ENCODE measurements around the gene RBM8A.

RBM8A gene

DNA sequence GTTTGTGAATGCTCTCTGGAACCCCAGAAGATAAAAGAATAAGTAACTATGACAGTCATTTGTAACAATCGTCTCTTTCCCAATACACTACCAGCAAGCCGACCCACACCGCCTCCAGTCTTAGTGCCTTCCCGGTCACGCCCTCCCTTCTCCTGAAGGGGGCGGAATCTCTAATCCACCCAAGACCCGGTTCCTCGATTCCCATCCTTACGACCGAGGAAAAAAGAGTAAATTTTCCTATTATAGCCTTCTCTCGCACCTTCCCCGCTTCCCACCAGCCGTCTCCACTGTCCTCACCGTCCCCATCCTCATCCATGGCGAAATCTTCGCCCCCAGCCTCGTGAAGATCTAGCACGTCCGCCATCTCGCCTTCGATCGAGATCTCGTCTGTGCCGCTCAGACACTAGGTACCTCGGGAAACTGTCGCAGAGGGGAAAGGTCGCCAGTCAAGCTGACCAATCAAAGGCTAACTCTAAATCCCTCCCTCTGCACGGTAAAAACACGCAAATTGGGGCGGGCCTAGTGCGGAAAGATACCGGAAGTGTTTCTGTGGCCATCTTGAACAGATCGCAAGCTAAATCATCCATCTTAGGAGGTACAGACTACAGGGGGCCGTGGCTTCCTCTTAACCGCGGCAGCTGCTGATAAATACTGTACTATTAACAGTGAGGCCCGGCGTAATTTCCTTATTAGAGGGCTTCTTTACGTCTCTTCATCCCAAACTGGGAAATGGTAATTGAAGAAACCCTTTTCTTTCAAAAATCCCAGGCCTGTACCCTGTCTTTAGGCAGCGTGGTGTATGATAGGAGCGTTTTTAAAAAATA, at the start of gene RBM8A:
Gene RBM8A, minus strand, starts transcription at position 422 of the 824 bp plus-strand sequence. Its CDS starts 58 bp downstream, at position 364.
- peak within 1 kb of the TSS; percentile 99 for H3K4me3 ChIP-seq (ENCODE audit: low read length)
- no peak for TF ChIP-seq ZNF274 (IDR thresholded peaks at IDR 0.05; ENCODE audit: low read depth, low read length)

DNA sequence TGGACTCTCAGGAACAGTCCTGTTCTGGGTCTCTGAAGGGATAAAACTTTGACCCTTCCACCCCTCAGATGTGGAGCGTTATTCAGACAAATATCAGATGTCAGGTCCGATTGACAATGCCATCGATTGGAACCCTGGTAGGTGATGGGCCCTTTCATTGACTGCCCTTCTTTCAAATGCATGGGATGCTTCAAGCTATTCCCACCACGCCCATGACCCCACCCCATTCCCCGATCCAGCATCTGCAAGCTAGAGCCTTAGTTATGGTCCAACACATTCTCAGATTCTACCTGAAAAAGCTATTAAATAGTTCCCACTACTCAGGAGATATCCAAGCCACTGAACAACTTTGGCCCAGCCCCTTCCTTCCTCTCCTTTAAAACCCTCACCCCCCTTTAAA, 49.7 kb upstream of the RBM8A start:
- no peak overlapping the region for H3K4me3 ChIP-seq (ENCODE audit: low read length)
- no peak for TF ChIP-seq ZNF274 (IDR thresholded peaks at IDR 0.05; ENCODE audit: low read depth, low read length)

DNA sequence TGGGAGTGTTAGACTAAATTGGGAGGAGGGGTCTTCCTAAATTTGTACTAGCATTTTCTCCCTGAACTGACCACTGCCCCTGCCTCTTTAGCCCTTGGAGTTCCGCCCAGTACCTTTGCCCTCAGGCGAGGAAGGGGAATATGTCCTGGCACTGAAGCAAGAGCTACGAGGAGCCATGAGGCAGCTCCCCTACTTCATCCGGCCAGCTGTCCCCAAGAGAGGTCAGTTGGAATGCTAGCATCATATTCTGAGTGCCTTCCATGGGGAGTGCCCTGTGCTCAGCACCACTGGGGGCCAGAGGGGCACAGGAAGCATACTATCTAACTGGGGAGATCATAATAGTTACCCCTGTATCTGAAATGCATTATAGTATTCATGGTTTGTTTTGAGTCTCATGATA, 47.9 kb upstream of the RBM8A start:
- H3K4me3 ChIP-seq (ENCODE audit: low read length) = no peak overlapping the region
- no peak for TF ChIP-seq ZNF274 (IDR thresholded peaks at IDR 0.05; ENCODE audit: low read depth, low read length)

DNA sequence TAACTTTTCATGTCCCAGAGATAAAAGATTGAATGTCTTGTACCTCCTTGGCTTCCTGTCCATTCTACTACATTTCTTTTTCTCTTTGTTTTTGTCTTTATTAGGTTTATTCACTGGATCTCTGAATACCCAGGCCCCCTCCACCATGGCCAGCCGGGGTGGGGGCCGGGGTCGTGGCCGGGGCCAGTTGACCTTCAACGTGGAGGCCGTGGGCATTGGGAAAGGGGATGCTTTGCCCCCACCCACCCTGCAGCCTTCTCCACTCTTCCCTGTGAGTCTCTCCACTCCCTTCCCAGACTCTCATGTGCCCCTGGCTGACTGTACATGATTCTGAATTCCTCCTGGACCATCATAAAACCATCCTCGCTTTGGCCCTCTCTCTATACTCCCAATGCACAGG, 47.4 kb upstream of the RBM8A start:
- TF ChIP-seq ZNF274 (IDR thresholded peaks at IDR 0.05; ENCODE audit: low read depth, low read length) = no peak
- H3K4me3 ChIP-seq (ENCODE audit: low read length) = no peak overlapping the region

DNA sequence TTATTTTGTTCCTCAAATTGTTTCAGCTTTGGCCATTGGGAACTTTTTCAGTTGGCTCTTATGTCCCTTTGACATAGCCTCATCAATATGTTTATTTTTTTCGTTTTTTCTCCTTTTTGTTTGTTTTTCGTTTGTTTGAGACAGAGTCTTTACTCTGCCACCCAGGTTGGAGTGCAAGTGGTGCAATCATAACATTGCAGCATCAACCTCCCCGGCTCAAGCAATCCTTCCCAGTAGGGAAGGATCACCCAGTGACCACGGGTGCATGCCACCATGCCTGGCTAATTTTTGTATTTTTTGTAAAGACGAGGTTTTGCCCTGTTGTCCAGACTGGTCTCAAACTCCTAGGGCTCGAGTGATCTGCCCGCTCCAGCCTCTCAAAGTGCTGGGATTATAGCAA, 45.3 kb upstream of the RBM8A start:
- no peak overlapping the region for H3K4me3 ChIP-seq (ENCODE audit: low read length)
- TF ChIP-seq ZNF274 (IDR thresholded peaks at IDR 0.05; ENCODE audit: low read depth, low read length) = no peak

DNA sequence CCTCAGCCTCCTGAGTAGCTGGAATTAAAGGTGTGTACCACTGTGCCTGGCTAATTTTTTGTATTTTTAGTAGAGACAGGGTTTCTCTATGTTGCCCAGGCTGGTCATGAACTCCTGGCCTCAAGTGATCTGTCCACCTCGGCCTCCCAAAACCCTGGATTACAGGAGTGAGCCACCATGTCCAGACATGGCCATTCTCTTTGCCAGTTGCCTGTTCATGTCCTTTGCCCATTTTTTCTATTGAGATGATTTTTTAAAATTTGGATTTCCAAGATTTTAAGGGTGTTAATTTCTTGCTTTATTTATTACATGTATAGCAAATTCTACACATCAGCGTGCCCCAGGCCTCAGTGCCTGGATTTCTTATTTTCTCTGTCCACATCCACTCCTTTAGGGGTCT, 40.0 kb upstream of the RBM8A start:
- H3K4me3 ChIP-seq (ENCODE audit: low read length) = no peak overlapping the region
- no peak for TF ChIP-seq ZNF274 (IDR thresholded peaks at IDR 0.05; ENCODE audit: low read depth, low read length)

DNA sequence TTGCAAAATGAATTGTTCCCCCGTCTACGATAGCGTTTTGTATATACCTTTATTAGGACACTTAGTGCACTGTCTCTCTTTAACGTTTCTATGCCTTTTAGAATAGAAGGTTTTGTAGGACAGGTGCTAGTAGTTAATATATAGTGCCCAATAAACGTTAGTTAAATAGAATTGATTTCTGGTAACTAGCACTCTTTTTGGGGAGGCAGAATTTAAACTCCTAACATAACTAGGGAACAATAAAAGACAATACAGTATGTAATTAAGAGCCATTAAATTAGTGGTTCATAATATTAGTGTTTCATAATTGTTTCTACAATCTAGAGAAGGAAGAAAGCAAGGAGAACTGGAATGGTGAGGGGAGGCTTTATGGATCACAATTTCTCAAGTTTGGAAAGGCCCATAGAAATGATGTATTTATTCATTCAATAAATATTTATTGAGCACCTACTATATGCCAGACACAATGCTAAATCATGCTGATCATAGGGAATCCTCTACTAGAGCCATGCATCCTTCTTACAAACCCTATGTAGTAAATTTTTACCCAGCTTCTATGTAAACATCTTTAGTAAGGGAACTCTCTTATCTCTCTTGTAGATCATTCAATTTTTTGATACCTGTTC, 37.9 kb upstream of the RBM8A start:
- TF ChIP-seq ZNF274 (IDR thresholded peaks at IDR 0.05; ENCODE audit: low read depth, low read length) = no peak
- peak overlapping the region; percentile 89 for H3K4me3 ChIP-seq (ENCODE audit: low read length)

DNA sequence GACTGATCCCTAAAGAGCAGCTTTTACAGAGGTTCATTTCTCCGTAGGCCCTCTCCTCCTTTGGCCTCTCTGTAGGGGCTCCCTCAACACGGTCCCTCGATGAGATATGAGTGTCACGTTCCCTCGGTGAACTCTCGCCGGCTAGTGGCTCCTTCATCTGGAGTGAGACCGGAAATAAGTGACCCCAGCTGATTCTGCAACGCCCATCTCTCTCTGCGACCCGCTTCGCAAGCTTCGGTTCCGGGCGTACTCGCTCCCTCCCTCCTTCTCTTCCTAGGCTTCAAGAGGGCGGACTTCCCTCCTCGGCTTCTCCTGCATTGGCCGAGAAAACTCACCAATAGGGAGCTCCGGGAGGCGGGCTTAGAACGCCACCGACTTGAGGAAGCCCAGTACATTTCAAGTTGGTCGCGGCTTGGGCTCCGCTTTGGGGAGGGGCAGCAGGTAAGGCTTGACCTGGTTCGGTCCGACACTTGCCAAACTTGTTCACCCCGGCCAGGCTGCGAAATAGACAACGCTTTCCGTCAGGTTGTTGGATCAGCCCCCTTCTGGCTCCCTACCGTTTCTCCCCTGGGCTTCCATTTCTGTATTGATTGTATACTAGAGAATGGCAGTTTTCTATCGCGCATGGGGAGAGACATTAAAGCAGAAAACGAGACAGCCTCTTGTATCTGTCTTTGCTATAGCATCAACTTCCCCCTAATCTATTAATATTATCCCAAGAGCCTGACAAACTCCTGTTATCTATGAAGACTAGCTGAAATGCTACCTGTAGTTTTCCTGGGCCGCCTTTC, 37.2 kb upstream of the RBM8A start, which contains the start of the genes ANKRD34A and POLR3GL:
Gene ANKRD34A, minus strand, starts transcription at position 248 of the 791 bp plus-strand sequence. CDS start 2,816 bp downstream, outside the sequence.
Gene POLR3GL, plus strand, starts transcription at position 363 of the 791 bp plus-strand sequence. CDS start 10,176 bp downstream, outside the sequence.
- no peak for TF ChIP-seq ZNF274 (IDR thresholded peaks at IDR 0.05; ENCODE audit: low read depth, low read length)
- peak within 1 kb of the TSS; percentile 89 for H3K4me3 ChIP-seq (ENCODE audit: low read length)

DNA sequence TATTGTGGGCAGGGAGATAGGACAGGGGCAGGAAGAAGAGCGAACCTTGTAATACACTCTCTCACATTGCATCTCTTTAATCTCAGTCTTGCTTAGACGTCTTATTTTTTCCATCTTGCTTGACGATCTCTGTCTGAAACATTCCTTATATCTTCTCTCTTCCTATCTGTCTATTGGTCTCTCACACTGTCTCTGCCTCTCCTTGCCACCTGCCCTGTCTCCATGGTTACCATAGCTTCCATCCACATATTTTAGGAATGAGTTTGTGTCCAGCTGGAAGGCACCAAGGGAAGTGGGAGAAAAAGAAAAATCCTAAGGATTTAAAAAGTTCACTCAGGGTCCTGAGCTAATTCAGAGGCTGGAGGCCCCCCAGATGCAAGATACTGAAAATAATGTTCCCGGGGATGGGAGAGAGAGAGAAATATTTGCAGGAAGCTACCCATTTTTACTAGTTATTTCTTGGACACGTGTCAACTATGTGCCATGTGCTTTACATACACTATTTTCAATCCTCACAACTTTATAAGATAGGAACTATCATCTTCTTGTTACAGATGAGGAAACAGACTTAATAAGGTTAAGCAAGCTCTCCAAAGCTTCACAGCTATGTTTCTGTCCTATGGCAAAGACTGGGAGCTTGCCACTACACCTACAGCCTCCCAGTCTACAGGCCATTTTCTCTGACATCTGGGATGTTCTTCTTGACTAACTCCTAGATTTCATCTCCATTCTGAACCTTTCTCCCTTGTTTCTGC, 36.2 kb upstream of the RBM8A start:
- peak overlapping the region; percentile 89; the same call in 1 of the 2 replicates for H3K4me3 ChIP-seq (ENCODE audit: low read length)

DNA sequence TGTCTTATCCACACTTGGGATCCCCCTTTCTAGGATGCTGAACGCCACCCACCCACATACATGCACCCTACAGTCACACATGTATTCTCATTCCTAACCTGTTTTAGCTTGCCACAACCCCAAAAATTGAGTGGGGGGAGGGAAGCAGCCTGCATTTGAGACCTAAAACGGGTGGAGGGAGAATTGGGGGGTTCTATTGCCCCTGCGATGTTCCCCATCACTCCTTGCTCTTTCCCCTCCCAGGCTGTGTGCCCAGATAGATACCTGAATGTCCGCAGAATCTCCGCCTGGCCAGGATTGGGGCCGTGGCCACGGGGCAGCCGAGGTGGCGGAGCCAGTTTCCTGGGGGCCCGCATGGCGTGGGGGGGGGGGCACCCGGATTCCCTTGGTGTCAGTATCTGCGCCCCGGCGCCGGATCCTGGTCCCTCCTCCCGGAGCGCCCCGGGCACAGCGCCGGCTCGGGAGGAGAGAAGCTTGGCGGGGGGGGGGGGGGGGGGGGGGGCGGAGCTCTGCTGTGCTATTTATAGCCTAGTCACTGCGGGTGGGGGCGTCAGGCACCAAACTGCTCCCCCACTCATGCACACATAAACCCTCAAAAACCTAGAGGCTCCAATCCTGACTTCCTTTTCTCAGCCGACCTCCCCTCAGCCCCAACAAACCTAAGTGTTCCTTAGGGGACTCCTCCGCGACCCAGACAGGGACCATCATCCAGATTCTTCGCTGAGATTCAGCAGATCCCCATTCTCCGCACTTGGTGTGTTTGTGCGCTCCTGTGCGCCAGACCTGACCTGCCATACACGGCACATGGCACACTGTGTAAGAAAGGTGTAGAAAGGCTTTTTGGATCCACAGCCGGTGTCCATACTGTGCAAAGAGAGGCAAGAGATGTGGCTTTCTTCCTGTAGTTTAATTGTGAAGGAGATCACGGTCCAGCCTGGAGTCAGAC, 35.1 kb upstream of the RBM8A start:
- TF ChIP-seq ZNF274 (IDR thresholded peaks at IDR 0.05; ENCODE audit: low read depth, low read length) = no peak
- peak overlapping the region; percentile 65 for H3K4me3 ChIP-seq (ENCODE audit: low read length)

More for the DNA sequence above, 36.2 kb upstream of the RBM8A start:
- TF ChIP-seq ZNF274 (IDR thresholded peaks at IDR 0.05; ENCODE audit: low read depth, low read length) = no peak

DNA sequence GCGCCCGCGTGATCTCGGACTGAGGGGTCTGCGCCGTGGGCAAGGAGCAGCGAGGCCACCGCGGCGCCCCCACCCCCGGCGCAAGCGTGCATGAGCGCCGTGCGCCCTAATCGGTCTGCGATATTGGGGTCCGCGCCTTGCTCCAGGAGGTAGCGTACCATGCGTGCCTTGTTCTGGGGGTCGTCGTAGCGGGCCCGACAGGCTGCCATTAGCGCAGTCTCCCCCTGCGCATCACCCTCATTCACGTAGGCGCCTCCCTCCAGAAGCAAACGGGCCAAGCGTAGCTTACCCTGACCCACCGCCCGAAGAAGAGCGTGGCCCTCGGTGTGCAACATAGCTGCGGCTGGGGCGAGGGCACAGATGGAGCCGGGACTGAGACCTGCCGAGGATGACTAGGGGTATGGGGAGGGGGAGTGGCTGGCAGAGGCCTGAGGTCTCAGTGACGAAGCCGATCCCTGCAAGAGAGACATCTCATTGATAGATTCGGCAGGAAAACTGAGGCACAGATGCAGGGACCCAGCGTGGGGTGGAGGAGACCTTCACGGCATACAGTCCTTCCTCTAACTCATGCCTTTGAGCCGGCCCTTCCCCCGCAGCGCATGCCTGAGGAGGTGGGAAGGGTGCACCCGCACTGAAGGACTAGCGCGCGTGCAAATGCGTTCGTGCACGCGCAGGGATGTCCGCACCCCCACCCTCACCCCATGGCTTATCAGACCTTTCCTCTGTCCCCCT, 34.3 kb upstream of the RBM8A start:
- TF ChIP-seq ZNF274 (IDR thresholded peaks at IDR 0.05; ENCODE audit: low read depth, low read length) = no peak
- H3K4me3 ChIP-seq (ENCODE audit: low read length) = peak overlapping the region; percentile 65; the same call in 1 of the 2 replicates

DNA sequence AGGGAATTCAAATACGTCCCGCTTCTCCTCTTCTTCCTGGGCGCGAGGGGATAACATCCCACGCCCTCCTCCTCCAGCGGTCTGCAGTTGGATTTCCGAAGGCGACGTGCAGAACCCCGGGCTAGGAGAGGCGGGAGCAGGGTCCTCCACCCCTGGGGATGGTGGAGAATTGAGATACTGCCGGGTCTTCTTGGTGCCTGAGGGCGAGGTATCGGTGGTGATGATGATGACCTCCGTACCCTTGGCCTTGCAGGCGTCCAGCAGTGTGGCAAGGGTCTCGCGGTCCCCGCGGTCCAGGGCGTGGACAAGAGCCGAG, 33.8 kb upstream of the RBM8A start:
- no peak for TF ChIP-seq ZNF274 (IDR thresholded peaks at IDR 0.05; ENCODE audit: low read depth, low read length)
- H3K4me3 ChIP-seq (ENCODE audit: low read length) = peak overlapping the region; percentile 65; the same call in 1 of the 2 replicates

All from GM08714 (cell line).